HG02840 (cell line): ENCODE measurements around the gene OPCML.

Experiments used
- ATAC-seq: cut with Tn5 transposase; IDR thresholded peaks from one replicate; pipeline ENCODE4 v1.9.1; 2021; ENCODE audit warnings: mild to moderate bottlenecking, moderate library complexity, moderate number of reproducible peaks; ENCODE audit not compliant: unreplicated experiment, low FRiP score

Gene OPCML

DNA sequence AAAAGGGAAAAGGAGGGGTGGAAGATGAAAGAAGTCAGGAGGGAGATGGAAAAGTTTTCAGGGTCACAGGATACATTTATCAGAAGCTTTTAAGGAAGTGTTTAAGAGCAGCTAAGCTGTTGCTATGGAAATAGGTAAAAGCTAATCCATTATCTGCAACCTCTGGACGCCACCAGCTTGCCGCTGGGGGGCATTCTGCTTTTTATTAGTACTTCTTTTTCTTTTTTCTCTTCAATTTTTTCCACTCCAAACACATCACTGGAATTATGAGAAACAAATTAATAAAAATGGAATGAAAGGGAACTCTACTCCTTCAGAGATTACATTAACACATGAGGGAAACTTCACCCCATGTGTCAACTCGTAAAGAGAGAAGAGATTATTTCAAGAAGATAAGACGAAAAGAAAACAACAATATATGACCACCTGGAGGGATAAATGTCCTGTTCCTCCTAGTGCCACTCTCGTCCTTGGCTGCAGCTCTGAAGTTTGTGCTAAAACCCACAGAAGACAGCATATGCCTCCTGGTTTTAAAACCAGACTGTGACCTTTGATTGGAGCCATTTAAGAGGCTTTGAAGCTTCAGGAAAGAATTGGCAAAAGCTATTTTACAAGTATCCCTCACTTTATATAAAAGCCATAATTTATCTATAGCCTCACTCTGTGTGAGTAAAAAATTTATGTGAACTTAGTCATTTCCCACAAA is 972.8 kb downstream of the OPCML start:
- no peak for ATAC-seq

DNA sequence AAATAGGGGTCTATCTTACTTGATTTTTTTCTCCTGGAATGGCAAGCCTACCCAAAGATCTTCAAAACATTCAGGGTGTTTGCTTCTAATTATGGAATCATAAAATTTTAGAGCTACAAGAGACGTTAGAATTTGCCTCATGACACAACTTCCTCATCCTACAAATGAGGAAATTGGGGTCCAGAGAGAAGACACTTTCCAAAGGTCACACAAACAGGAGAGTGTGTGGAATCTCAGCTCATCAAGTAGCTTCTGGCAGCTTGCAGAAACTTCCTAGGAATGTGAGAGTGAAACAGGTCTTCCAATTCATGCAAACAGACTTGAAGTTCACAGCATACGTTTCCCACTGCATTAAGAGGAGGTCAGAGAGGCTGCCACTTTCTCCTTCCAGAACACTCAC is 976.0 kb downstream of the OPCML start:
- ATAC-seq = no peak

DNA sequence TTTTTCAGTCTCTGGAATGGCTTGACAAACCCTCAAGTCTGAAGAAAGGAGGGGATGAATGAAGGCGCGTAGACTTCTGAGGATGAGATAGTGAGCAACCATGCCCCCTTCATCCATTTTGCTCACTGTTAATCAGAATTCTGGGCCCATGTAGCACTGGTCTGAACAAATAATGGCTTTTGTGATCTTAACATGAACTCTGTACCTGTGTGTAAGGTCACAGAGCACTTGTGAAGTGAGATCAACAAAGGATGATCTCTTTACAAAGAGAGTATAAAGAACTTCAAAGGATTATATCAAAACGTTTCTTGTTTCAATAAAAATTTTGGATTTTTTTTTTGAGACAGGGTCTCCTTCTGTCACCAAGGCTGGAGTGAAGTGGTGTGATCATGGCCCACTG is 976.7 kb downstream of the OPCML start:
- no peak for ATAC-seq

DNA sequence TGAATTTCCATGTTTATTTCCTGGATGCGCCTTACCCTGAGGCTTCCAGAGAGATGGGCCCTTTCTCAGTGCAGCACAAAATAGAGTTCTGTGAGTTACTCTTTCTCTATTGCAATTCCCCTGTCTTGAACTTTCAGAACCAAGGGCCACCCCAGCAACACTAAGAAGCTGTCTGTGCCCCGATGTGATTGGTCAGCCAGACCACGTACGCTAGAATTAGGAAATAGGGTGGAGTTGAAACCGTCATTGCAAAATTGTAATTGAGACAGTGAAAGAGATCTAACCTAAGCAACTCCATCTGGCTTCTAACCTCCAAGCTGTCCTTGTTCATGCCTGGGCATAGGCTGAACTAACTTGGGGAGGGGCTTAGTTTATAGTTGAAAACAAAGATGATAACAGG is 981.3 kb downstream of the OPCML start:
- no peak for ATAC-seq

DNA sequence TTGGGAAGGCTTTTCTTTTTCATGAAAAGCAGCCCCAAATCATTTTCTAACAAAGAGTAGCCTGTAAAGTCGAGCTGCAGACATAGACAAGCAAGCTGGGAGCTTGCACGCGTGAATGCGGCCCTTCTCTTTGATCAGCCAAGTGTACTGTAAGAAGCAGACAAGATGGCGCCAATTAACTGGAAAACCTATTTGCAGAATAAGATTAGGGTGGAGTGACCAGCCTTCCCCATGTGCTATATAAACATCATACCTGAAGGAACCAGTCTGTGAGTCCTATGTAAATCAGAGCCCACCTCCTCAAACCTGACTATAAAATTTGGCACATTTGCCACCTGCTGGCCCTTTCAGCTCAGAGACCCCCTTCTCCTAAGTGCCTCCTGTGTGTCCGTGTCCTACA is 982.7 kb downstream of the OPCML start:
- no peak for ATAC-seq

DNA sequence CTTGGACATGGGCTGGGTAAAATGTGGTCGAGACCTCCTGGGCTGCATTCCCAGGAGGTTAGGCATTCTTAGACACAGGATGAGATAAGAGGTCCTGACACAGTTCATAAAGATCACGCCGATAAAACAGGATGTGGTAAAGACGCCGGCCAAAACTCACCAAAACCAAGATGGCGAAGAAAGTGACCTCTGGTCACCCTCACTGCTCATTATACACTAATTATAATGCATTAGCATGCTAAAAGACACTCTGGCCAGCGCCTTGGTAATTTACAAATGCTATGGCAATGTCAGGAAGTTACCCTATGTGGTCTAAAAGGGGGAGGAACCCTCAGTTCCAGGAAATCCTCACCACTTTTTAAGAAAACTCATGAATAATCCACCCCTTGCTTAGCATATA is 983.3 kb downstream of the OPCML start:
- ATAC-seq = no peak

DNA sequence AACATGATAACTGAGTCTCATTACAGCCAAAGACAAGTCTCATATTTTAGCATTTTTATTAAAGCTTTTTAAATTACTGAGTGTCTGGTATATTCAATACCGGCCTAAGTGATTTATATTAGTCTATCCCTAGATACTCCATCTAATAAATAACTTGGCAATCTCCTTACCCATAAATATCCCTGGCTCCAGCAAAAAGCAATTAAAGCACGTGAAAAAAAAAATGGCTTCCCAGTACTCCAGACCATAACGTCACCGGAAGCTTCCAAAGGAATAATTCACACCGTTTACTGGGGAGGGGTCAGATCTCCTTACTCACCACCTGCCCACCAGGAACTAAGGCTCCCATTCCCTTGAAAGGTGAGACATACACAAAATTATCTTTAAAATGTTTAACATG is 988.3 kb downstream of the OPCML start:
- no peak for ATAC-seq

DNA sequence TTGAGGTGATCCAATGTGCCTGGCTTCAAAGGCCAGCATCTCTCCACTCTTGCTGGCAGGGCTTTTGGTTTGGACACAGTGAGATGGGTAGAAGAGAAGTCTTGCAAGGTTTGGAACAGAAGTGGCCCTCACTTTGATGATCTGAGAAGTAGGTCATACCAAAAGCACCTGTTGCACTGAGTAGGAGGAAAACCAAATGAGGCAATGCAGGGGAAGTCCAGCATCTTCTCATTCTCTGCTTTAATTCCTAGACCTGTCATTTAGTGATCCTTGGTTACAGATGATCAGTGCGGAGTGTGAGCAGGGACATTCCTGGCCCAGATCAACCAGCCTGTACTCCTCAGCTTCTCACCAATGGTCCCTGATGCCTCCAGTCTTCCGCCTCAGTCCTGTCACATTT is 990.5 kb downstream of the OPCML start:
- ATAC-seq = no peak

DNA sequence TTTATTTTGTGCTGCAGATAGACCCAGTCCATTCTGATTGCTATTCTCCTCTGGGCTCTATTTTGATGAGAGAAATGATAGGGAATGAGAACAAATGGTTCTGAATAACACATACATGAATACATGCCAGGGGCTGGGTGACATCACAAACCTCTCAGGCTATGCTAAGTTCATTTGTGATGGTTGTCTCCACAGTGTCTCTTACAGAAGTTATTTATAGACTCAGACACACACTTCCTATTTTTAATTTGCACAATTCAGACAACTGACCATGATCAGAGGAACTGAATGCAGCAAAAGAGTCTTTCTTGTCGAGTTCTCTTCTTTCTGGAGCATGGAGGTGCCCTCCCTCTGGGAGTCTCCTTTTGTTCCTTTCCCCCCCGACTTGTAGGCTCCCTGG is 991.7 kb downstream of the OPCML start:
- ATAC-seq = no peak

DNA sequence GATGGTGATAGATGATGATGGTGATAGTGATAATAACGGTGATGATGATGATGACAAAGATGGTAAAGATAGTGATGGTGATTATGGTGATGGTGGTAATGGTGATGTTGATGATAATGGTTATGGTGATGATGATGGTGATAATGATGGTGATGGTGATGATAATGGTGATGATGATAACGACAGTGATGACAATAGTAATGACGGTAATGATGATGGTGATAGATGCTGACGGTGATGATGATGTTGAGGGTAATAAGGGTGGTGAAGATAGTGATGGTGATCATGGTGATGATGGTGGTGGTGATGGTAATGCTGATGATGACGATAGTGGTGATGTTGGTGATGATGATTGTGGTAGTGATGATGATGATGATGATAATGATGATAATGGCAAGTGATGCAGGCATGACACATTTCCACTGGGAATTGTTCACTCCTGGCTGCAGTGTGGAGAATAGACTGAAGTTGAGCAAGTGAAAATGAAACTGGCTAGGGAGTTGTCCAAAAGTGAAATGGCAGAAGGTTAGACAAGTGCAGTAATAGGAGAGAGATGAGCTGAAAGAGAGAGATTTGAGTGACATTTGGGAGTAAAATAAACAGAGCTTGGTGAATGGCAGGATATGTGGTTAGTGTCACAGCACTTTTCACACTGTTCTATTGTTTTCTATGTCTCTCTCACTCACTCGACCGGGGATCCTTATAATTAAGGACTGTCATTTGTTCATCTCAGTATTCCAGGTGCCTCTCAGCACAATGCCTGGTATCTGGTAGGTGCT is 992.5 kb downstream of the OPCML start:
- ATAC-seq = no peak

DNA sequence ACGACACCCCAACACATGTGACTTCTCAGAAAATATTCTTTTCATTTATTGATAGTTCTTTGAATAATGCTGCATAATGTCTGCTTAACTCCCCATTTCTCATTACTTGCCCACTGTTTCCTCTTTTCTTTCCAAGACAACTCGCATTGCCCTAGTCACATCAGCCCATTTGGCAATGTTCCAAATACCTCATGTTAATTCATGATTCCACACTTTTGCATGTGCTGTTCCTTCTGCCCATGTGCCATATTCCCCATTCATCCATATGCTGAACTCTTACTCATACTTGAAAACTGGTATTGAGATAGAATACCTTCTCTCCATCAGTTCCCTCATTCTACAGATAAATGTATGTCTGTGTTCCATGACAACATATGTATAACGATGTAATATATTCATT is 993.7 kb downstream of the OPCML start:
- ATAC-seq = no peak

DNA sequence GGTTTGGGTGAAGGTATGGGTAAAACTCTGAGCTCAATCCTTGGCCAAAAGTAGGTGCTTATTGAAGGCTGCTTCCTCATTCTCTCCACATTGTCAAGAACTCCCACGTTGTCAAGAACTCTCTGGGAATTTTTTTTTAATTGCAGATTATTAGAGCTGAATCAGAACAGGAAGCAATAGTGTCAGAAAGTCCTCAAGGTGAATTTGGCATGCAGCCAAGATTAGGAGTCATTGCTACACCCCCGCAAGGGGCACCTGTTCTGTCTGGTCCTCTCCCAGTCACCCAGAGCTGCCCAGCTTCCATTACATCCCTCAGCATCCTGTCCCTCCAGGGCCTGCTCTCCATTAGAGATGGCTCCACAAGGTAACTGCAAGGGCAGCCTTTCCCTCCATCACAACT is 996.5 kb downstream of the OPCML start:
- ATAC-seq = no peak

DNA sequence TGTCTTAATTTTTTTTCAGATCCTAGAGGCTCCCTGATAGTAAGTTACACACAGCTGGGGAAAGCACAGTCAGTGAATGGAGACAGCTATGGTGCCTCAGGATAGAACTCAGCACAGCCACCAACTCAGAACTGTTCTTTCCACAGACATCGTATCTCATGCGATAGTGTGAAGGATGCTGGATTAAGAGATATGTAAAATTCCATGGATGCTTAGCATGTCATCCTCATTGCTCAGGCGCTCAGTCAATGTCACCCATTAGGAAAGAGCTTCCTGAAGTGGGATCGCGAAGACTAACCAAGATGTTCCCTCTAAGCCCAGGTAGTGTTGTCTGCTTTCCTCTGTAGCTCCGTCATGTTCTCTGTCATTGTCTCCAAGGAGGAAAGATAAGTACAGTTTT is 1000.4 kb downstream of the OPCML start:
- no peak for ATAC-seq

DNA sequence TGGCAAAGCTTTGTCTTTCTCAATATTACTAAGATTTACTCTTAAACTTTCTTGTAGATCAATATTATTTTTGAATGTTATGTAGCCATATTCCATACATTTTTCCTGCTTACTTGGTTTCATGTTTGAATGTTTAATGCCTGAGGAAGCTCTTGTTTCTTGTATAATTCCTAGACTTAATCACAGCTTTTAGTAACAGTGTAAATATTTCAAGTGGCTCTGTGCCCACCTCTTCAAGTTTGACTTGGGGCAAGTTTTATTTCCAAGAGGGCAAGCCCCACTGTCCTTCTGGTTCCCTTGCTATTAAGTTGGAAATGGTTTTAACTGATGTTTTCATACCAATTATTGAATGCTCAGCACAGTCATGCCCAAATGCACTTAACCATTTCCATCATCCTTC is 1004.1 kb downstream of the OPCML start:
- no peak for ATAC-seq

DNA sequence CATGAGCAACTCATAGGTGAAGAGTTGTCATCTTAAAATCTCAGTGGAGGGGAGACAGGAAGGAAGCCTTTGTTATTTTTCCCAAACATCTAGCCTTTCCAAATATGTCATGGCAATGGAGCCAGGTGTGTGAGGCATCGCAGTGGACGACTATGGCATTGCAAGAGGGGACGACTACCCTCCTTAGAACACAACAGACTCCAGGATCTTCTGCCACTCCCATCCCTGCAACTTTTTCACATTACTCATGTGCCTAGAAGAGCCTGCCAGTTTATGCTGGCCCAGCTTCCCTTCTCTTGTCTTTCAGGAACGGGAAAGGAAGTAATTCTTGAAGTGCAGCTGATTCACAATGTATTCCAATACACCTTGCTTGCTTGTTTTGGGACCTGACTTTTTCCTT is 1008.4 kb downstream of the OPCML start:
- no peak for ATAC-seq

DNA sequence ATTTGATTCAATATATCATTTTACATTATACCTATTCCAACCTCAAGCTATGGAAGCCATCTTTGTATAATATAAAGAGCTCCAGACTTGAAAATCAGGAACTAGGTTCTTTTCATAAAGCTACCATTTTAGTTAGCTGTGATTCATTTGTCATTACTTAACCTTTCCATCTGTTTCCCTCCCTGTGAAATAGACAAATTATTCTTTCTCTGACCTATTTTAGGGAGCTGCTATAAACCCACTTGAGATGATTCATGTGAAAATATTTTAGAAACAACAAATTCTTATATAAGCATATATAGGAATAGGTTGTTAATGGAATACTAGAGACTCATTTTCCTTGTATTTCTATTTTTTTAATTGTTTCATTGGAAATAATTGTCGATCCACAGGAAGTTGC is 1012.1 kb downstream of the OPCML start:
- no peak for ATAC-seq

DNA sequence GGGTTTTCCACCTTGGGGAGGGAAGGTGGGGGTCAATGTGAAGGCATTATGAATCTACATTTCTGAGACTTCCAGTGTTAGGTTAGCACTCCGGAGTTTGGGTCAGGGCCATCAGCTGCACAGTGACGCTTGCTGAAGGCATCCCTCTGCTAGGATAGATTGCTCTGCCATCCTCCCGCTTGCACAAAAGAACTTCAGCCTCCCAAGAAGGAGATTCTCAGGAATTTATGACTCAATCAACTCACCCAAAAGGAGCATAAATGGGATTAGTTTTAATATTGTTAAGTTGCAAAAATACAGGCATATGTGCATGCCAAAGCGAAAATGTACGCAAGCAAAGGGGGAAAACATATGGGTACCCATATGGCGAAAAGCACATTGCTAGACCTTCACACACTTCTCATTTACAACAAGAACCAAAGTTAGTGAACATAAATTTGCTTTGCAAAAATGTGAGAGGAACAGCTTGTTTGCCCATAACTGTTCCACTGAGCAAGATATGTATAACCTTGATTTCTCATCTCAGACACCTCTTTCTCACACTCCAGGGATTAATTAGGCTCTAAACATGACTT is 1013.0 kb downstream of the OPCML start:
- ATAC-seq = no peak

DNA sequence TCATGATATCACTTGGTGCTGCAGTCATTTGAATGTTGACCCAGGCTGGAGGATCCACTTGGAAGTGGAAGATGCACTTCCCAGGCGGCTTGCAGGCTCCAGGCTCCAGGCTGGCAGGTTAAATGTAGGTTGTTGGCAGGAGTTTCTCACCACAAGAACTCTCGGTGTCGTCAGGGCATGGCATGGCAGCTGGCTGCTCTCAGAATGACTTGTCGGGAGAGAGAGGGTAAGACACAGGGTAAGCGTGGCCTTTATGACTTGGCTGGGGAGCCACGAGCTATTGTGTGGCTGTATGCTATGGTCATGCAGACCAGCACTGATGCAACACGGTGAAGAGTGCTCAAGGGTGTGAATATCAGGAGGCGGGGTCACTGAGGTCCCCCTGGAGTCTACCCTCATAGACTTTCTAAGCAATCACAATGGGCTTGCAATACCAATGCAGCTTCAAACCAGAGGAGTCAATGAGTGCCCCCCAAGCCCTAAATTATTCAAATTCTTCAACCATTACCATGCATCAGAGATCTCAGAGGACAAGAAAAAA is 1027.7 kb downstream of the OPCML start:
- ATAC-seq = no peak

DNA sequence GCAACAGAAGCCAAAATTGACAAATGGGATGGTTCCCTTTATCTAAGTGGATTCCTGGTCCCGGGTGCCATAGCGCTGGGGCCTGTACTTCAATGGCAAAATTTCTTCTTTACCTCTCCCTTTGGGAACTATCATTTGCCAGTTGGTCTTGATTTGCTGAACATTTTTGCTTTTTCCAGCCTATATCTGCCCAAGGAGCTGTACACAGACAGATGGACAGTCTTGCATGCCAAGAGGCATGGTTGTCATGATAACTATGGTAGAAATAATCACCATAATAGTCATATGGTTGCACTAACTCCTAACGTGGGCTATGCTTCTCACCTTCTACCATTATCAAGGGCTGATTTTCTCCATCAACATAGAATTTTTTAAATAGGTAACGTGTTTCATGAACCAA is 1030.9 kb downstream of the OPCML start:
- ATAC-seq = no peak

DNA sequence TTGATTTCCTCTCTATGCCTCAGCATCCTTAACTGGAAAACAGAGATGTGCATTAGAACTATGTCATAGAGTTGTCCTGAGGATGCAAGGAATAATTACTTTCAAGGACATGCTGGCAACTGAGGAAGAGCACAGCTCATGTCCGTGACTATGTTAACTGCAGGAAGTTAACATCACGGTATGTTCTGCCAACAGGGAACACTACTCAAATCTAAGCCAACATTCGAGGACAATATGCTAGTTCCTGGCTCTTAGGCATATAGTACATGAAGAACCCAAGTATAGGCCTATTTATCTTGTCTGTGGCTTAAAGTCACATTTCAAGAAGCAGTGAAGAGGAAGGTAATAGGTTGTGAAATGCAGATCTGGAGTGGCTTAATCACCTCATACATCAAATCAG is 1032.6 kb downstream of the OPCML start:
- ATAC-seq = no peak

DNA sequence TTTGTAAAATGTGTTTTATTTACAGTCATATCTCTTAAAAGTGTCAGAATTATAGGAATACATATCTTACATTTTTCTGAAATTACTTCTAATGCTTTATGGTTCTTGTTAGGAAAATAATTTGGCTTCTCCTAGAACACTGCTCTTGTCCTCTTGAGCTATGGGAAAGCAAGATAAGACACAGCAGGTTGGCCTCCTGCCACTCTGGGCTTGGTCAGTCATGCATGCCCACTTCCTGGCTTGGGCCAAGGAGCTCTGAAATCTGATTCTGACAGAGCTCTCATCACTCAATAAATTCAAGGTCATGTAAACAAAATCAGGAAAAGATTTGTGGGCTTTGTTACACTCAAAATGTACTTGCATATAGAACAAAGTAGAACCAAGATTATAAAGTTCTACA is 1036.0 kb downstream of the OPCML start:
- ATAC-seq = no peak

DNA sequence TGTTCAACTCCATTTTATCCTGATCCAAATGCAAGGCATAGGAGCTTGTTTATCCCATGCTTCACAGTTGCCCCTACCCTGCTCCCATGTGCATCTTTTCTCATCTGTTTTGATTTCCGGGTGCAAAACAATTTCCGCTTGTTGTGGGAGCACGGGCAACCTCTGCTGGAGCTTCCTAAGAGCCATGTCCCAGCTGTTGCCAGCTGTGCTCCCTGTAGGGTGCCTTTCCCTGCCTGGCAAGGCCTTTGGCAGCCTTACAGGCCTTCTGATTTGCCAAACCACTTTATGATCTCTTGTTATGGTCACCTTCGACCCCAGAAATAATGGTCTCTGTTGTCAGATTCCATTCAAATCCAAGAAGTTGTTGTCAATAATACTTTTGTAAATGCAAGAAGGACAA is 1038.5 kb downstream of the OPCML start:
- no peak for ATAC-seq
